22Rv1 (cell line): ENCODE measurements around the gene FER.

Experiments used
- CTCF ChIP-seq: fragments of 450-650 bp; IDR thresholded peaks from 2 replicates; pipeline ENCODE4 v1.5.1; 2017; ENCODE audit warnings: mild to moderate bottlenecking
- ZFX ChIP-seq: fragments of 450-650 bp; IDR thresholded peaks from 2 replicates; pipeline ENCODE4 v1.6.1; 2017; ENCODE audit warnings: antibody characterized with exemption, borderline replicate concordance

GRCh38 chr5:109195667-109196066 lies 448.0 kb downstream of the FER start:
- TF ChIP-seq CTCF, result no peak
- TF ChIP-seq ZFX, result no peak
